Endodermal cell (in vitro differentiated cells): ENCODE results near the gene CA11. TPM values are rescaled to one million over a fixed set of nuclear protein-coding genes. Genes with fewer than 3 reads are reported as not detected.

Source experiments
- DNase-seq: peaks from one replicate; pipeline ENCODE4 v3.0.0-alpha.2; 2017
- H3K27ac ChIP-seq: 2 replicates; pipeline ENCODE4 v1.5.1; 2013; ENCODE audit warnings: mild to moderate bottlenecking, low read depth, low read length, moderate library complexity
- H3K27me3 ChIP-seq: 2 replicates; pipeline ENCODE4 v1.6.1; 2013; ENCODE audit warnings: mild to moderate bottlenecking, low read length, moderate library complexity; ENCODE audit not compliant: insufficient read depth, control insufficient read depth, poor library complexity, severe bottlenecking
- H3K36me3 ChIP-seq: 2 replicates; pipeline ENCODE4 v1.7.0; 2013; ENCODE audit warnings: mild to moderate bottlenecking, low read length, moderate library complexity; ENCODE audit not compliant: control insufficient read depth, insufficient read depth
- H3K4me1 ChIP-seq: one replicate; pipeline ENCODE4 v1.7.0; 2013; ENCODE audit warnings: low read length; ENCODE audit not compliant: control insufficient read depth, insufficient read depth
- H3K4me3 ChIP-seq: 2 replicates; pipeline ENCODE4 v1.5.1; 2013; ENCODE audit warnings: mild to moderate bottlenecking, low read length, moderate library complexity
- H3K9ac ChIP-seq: 2 replicates; pipeline ENCODE4 v1.6.1; 2013; ENCODE audit warnings: mild to moderate bottlenecking, low read length, moderate library complexity; ENCODE audit not compliant: poor library complexity, severe bottlenecking; ENCODE audit errors: extremely low read depth
- H3K9me3 ChIP-seq: 2 replicates; pipeline ENCODE4 v1.6.1; 2013; ENCODE audit warnings: mild to moderate bottlenecking, low read length, moderate library complexity; ENCODE audit not compliant: control insufficient read depth
- H3K27ac Mint-ChIP-seq: 2 replicates; pipeline ENCODE4 v1.8.0; 2020; ENCODE audit warnings: mixed read lengths
- H3K27me3 Mint-ChIP-seq: 2 replicates; pipeline ENCODE4 v1.8.0; 2021; ENCODE audit warnings: mild to moderate bottlenecking, mixed read lengths; ENCODE audit not compliant: insufficient read depth
- H3K36me3 Mint-ChIP-seq: 2 replicates; pipeline ENCODE4 v1.8.0; 2020; ENCODE audit warnings: low read depth, mixed read lengths
- H3K4me1 Mint-ChIP-seq: 2 replicates; pipeline ENCODE4 v1.8.0; 2020; ENCODE audit warnings: mixed read lengths
- H3K4me3 Mint-ChIP-seq: 2 replicates; pipeline ENCODE4 v1.8.0; 2020; ENCODE audit warnings: mild to moderate bottlenecking, moderate library complexity, mixed read lengths
- H3K9me3 Mint-ChIP-seq: 2 replicates; pipeline ENCODE4 v1.8.0; 2020; ENCODE audit warnings: mild to moderate bottlenecking, mixed read lengths
- WGBS, 2 experiments: methylation state at CpG; one replicate each; pipeline versions ENCODE4 v1.1.5 to v1.1.7; 2013; ENCODE audit warnings: missing lambda C conversion rate in 2 of 2, mixed read lengths in 1 of 2; ENCODE audit not compliant: insufficient coverage in 1 of 2, insufficient read length in 1 of 2; 5-methylcytosine and 5-hydroxymethylcytosine counted together
- total RNA-seq, 2 donors: library from RNA; stranded (reverse); fragmentation: NEBNext Ultra II Directional in 1 of 2; extraction: Animal tissue kit (Norgen Biotek cat#: 25700) in 1 of 2; gene quantifications; 2 replicates in 1 of 2; 3 replicates in 1 of 2; pipeline ENCODE4 v1.2.1, GENCODE V29; 2021
- TF ChIP-seq, protein P1 (sequence below): fragments of 200-600 bp; sonication (generic); conservative IDR thresholded peaks from 2 replicates; pipeline ENCODE4 v1.5.0; 2021; ENCODE audit warnings: antibody characterized with exemption, mild to moderate bottlenecking

CA11 gene
- total RNA-seq, 2 donors from 2014 or later = 75.0 to 82.6 TPM

DNA sequence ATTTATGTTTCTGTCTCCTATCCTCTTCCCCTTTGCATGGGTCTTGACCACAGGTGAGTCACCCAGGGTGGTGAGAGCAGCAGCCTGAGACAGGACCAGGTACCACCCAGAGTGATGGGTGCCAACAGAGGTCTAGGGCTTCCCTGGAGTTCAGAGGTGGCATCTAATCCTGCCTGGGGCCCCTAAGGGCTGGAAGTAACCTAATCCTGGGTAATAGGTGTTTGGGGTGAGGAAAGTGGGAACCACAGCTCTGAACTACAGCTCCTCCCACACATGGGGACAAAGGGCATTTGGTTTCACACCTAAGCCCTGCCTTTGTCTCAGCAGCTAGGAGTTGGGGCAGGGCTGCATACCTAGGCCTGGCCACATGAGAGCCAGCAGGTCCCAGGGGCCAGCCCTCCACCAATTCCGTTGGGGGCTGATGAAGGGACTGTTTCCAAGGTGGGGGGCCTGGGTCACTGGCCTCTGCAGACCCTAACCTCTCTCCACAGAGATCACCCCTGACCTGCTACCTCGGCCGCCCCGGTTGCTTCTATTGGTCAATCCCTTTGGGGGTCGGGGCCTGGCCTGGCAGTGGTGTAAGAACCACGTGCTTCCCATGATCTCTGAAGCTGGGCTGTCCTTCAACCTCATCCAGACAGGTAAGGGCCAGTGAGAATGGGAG is 18.7 kb downstream of the CA11 start:
- H3K4me3 Mint-ChIP-seq = peak overlapping the region; percentile 24
- 83 to 92% methylated on average over 2 to 6 of the region's 6 CpGs for WGBS, 2 experiments
- H3K9ac ChIP-seq = peak overlapping the region; percentile 38

DNA sequence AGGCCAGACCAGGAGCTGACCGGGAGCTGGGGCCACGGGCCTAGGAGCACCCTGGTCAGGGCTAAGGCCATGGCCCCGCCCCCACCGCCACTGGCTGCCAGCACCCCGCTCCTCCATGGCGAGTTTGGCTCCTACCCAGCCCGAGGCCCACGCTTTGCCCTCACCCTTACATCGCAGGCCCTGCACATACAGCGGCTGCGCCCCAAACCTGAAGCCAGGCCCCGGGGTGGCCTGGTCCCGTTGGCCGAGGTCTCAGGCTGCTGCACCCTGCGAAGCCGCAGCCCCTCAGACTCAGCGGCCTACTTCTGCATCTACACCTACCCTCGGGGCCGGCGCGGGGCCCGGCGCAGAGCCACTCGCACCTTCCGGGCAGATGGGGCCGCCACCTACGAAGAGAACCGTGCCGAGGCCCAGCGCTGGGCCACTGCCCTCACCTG is 20.1 kb downstream of the CA11 start:
- TF ChIP-seq, protein P1, sequence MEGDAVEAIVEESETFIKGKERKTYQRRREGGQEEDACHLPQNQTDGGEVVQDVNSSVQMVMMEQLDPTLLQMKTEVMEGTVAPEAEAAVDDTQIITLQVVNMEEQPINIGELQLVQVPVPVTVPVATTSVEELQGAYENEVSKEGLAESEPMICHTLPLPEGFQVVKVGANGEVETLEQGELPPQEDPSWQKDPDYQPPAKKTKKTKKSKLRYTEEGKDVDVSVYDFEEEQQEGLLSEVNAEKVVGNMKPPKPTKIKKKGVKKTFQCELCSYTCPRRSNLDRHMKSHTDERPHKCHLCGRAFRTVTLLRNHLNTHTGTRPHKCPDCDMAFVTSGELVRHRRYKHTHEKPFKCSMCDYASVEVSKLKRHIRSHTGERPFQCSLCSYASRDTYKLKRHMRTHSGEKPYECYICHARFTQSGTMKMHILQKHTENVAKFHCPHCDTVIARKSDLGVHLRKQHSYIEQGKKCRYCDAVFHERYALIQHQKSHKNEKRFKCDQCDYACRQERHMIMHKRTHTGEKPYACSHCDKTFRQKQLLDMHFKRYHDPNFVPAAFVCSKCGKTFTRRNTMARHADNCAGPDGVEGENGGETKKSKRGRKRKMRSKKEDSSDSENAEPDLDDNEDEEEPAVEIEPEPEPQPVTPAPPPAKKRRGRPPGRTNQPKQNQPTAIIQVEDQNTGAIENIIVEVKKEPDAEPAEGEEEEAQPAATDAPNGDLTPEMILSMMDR = no peak
- no peaks in the 10 kb centered on the region for H3K27me3 Mint-ChIP-seq
- no peaks in the 10 kb centered on the region for H3K9me3 ChIP-seq
- H3K4me3 Mint-ChIP-seq = peak overlapping the region; percentile 89
- H3K27ac ChIP-seq = no peak overlapping the region
- peaks cover 11% of the 10 kb centered on the region for H3K36me3 Mint-ChIP-seq
- no peak overlapping the region for H3K9ac ChIP-seq
- no peak overlapping the region for H3K27ac Mint-ChIP-seq
- H3K27me3 ChIP-seq = no peaks in the 10 kb centered on the region
- H3K9me3 Mint-ChIP-seq = no peaks in the 10 kb centered on the region
- peak overlapping the region; percentile 89 for H3K4me3 ChIP-seq
- H3K36me3 ChIP-seq = peaks cover 10% of the 10 kb centered on the region
- DNase-seq = peak; percentile 49
- H3K4me1 ChIP-seq = peaks cover 15% of the 10 kb centered on the region
- WGBS, 2 experiments = 94 to 97% methylated on average over 20 to 30 of the region's 30 CpGs
- peaks cover 27% of the 10 kb centered on the region for H3K4me1 Mint-ChIP-seq

More for the DNA sequence above, 18.7 kb downstream of the CA11 start:
- Histone ChIP-seq H3K4me3 (no peak overlapping the region), H3K9me3 (no peaks in the 10 kb centered on the region), H3K4me1 (peaks cover 15% of the 10 kb centered on the region), H3K36me3 (peaks cover 10% of the 10 kb centered on the region), H3K27me3 (no peaks in the 10 kb centered on the region), H3K27ac (no peak overlapping the region)
- H3K36me3 Mint-ChIP-seq = peaks cover 11% of the 10 kb centered on the region
- H3K27me3 Mint-ChIP-seq = no peaks in the 10 kb centered on the region
- peaks cover 27% of the 10 kb centered on the region for H3K4me1 Mint-ChIP-seq
- peak; percentile 81 for DNase-seq
- peak overlapping the region; percentile 91 for H3K27ac Mint-ChIP-seq
- TF ChIP-seq, protein P1 = no peak
- H3K9me3 Mint-ChIP-seq = no peaks in the 10 kb centered on the region

DNA sequence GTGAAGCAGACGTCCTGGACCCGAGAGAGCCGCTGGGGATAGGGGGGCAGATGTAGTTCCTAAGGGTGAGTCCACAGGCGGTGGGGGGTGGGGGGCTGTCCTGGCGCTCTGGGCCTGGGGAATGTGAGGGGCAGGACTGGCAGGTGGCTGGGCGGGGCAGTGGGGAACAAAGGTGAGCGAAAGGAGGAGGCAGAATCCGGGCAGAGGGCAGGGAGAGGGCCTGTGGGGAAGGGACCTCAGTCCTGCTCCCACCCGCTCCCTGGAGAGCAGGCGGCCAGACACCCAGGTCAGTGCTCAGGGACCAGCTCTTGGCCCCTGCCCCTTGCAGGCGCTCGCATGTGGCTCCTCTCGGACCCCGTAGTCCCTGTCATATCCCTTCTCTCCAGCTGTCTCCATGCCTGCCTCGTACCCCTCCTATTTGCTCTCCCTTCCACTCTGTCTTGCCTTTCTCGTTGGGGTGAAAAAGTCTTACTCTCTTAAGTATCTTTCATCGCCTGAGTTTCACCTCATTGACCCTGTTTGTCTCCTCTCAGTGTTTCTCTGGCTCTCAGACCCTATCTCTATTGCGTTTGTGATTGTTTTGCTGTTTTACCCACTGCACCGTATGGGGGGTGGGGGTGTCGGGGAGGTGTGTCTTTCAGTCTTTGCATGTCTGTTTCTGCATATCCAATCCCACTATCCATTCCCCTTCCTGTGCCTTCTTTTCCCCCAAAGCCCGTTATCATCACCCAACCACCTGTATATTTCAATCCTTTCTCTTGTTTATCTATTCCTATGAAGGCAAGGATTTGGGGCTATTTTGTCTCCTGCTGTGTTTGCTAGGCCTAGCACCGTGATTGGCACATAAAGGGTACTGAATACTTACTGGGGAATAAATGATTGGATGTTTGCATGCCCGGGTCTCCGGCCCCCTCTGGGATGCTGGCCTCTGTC is 20.9 kb downstream of the CA11 start:
- 46 to 55% methylated on average over 7 to 22 of the region's 24 CpGs for WGBS, 2 experiments
- H3K4me1 ChIP-seq = peaks cover 9% of the 10 kb centered on the region
- Mint-ChIP-seq H3K9me3 (no peaks in the 10 kb centered on the region), H3K4me3 (peak overlapping the region; percentile 89), H3K27ac (peak overlapping the region; percentile 94), H3K4me1 (peaks cover 21% of the 10 kb centered on the region), H3K27me3 (no peaks in the 10 kb centered on the region), H3K36me3 (peaks cover 11% of the 10 kb centered on the region)
- TF ChIP-seq, protein P1 = no peak
- peak overlapping the region; percentile 74 for H3K9ac ChIP-seq
- no peaks in the 10 kb centered on the region for H3K27me3 ChIP-seq
- H3K9me3 ChIP-seq = no peaks in the 10 kb centered on the region
- peak; percentile 80 for DNase-seq
- H3K27ac ChIP-seq = no peak overlapping the region
- H3K36me3 ChIP-seq = peaks cover 10% of the 10 kb centered on the region
- peak overlapping the region; percentile 89 for H3K4me3 ChIP-seq
